PC-3 (cell line): ENCODE data around the gene MRPL41. TPM values are rescaled to one million over a fixed set of nuclear protein-coding genes. Genes with fewer than 3 reads are reported as not detected.

Experiments
- ATAC-seq: fragments of 200-7000 bp; cut with Tn5 transposase; 2 replicates; pipeline ENCODE4 v1.9.1; 2020; ENCODE audit warnings: mild to moderate bottlenecking, moderate library complexity
- BruUV-seq: library from RNA; stranded (reverse); fragments of 400-500 nt; replicated peaks from 2 replicates; lab custom pipeline; 2021; lab: Mats Ljungman, UMichigan
- CTCF ChIA-PET: fragments of 300-600 bp; sonication (Branson Sonifier 250); formaldehyde crosslinking; loops from one replicate; lab custom pipeline; 2022; ENCODE audit warnings: antibody characterized with exemption; lab: Charles Lee
- POLR2A ChIA-PET: fragments of 300-600 bp; sonication (Branson Sonifier 250); formaldehyde crosslinking; loops from one replicate; lab custom pipeline; 2022; ENCODE audit warnings: antibody characterized with exemption; ENCODE audit not compliant: unreplicated experiment; lab: Charles Lee
- DNase-seq: peaks from one replicate; pipeline ENCODE4 v3.0.0-alpha.2; 2015
- H2AFZ ChIP-seq: fragments of 300-600 bp; sonication (generic); 2 replicates; pipeline ENCODE4 v1.6.0; 2016; ENCODE audit warnings: antibody characterized with exemption, low read length
- H3F3A ChIP-seq: fragments of 300-600 bp; sonication (generic); one replicate; pipeline ENCODE4 v1.6.0; 2017; ENCODE audit warnings: antibody characterized with exemption, low read length, control low read depth, mild to moderate bottlenecking; ENCODE audit not compliant: unreplicated experiment
- H3K27ac ChIP-seq: fragments of 300-600 bp; sonication (generic); 2 replicates; pipeline ENCODE4 v1.5.1; 2016; ENCODE audit warnings: mild to moderate bottlenecking, low read length
- H3K27me3 ChIP-seq: fragments of 300-600 bp; sonication (generic); 2 replicates; pipeline ENCODE4 v1.6.1; 2016; ENCODE audit warnings: low read length, mixed read lengths
- H3K36me3 ChIP-seq: fragments of 300-600 bp; sonication (generic); 2 replicates; pipeline ENCODE4 v1.6.1; 2016; ENCODE audit warnings: low read depth, mixed run types, low read length, mixed read lengths
- H3K4me1 ChIP-seq: fragments of 300-600 bp; sonication (generic); 2 replicates; pipeline ENCODE4 v1.5.1; 2016; ENCODE audit warnings: low read length; ENCODE audit not compliant: insufficient read depth
- H3K4me2 ChIP-seq: fragments of 300-600 bp; sonication (generic); 2 replicates; pipeline ENCODE4 v1.6.0; 2016; ENCODE audit warnings: low read length
- H3K4me3 ChIP-seq: fragments of 300-600 bp; sonication (generic); 2 replicates; pipeline ENCODE4 v1.5.1; 2016; ENCODE audit warnings: mild to moderate bottlenecking, low read length, mixed read lengths
- H3K79me2 ChIP-seq: fragments of 300-600 bp; sonication (generic); 2 replicates; pipeline ENCODE4 v1.6.1; 2017; ENCODE audit warnings: low read length, mixed read lengths
- H3K9ac ChIP-seq: fragments of 300-600 bp; sonication (generic); 2 replicates; pipeline ENCODE4 v1.6.0; 2016; ENCODE audit warnings: mild to moderate bottlenecking, low read length
- H3K9me2 ChIP-seq: fragments of 300-600 bp; sonication (generic); replicated peaks from 2 replicates; pipeline ENCODE4 v1.6.1; 2016; ENCODE audit warnings: mixed run types, low read length, mixed read lengths
- H3K9me3 ChIP-seq: fragments of 300-600 bp; sonication (generic); 2 replicates; pipeline ENCODE4 v1.6.1; 2016; ENCODE audit warnings: low read length, mixed read lengths
- H4K20me1 ChIP-seq: fragments of 300-600 bp; sonication (generic); 2 replicates; pipeline ENCODE4 v1.6.1; 2016; ENCODE audit warnings: low read length, mixed read lengths
- EZH2 ChIP-seq: fragments of 300-600 bp; sonication (generic); IDR thresholded peaks from one replicate; pipeline ENCODE4 v1.6.1; 2017; ENCODE audit warnings: antibody characterized with exemption, mild to moderate bottlenecking, low read length; ENCODE audit not compliant: unreplicated experiment
- EZH2phosphoT487 ChIP-seq: fragments of 300-600 bp; sonication (generic); IDR thresholded peaks from 2 replicates; pipeline ENCODE4 v1.6.1; 2018; ENCODE audit warnings: mild to moderate bottlenecking, antibody characterized with exemption, low read length, borderline replicate concordance
- intact Hi-C: fragments of 100-400 bp; cut with micrococcal nuclease; formaldehyde crosslinking; loops from 2 replicates; pipeline ENCODE4 v1.9.0; 2023
- total RNA-seq: library from RNA; depleted of rRNA; stranded (reverse); fragments of >200 nt; gene quantifications from 2 replicates; pipeline ENCODE4 v1.2.3, GENCODE V29; 2014
- TF ChIP-seq, protein P1 (sequence below): fragments of 300-600 bp; sonication (generic); conservative IDR thresholded peaks from 2 replicates; pipeline ENCODE4 v1.5.1; 2017; ENCODE audit warnings: antibody characterized with exemption, low read depth, mild to moderate bottlenecking, low read length

The MRPL41 gene
- total RNA-seq, 1 experiment from 2014 or later, result 159 TPM

DNA sequence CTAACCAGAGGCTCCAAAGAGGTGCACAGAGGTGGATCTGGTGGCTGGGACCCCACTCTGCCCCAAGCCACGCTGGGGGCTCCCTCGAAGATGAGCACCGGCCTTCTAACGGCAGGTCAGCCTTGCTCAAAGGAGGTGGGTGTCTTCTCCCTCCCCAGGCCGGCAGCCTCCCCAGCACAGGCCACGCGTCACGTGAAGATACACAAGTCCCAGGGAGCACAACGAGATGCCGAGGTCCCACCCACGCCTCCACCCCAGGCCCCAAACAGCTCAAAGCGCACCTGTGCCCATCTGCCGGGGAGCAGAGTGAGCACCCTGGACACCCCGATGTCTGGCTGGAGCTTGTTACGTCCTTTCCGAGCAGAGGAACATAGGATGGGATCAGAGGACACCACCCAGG is 13.6 kb upstream of the MRPL41 start:
- Histone ChIP-seq H3K79me2 (no peaks in the 10 kb centered on the region), H3K9me3 (no peaks in the 10 kb centered on the region), H3K36me3 (no peaks in the 10 kb centered on the region), H3K4me3 (no peak overlapping the region), H3K9ac (no peak overlapping the region), H3F3A (no peaks in the 10 kb centered on the region), H3K9me2 (no peaks in the 10 kb centered on the region), H3K4me2 (no peak overlapping the region), H3K27ac (no peak overlapping the region), H3K4me1 (peaks cover 7% of the 10 kb centered on the region), H3K27me3 (no peaks in the 10 kb centered on the region), H4K20me1 (no peaks in the 10 kb centered on the region), H2AFZ (no peak overlapping the region)
- POLR2A ChIA-PET, result no interaction called here
- TF ChIP-seq EZH2, result no peak
- TF ChIP-seq, protein P1, sequence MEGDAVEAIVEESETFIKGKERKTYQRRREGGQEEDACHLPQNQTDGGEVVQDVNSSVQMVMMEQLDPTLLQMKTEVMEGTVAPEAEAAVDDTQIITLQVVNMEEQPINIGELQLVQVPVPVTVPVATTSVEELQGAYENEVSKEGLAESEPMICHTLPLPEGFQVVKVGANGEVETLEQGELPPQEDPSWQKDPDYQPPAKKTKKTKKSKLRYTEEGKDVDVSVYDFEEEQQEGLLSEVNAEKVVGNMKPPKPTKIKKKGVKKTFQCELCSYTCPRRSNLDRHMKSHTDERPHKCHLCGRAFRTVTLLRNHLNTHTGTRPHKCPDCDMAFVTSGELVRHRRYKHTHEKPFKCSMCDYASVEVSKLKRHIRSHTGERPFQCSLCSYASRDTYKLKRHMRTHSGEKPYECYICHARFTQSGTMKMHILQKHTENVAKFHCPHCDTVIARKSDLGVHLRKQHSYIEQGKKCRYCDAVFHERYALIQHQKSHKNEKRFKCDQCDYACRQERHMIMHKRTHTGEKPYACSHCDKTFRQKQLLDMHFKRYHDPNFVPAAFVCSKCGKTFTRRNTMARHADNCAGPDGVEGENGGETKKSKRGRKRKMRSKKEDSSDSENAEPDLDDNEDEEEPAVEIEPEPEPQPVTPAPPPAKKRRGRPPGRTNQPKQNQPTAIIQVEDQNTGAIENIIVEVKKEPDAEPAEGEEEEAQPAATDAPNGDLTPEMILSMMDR, result no peak
- TF ChIP-seq EZH2phosphoT487, result no peak
- CTCF ChIA-PET, result no interaction called here
- intact Hi-C loops, result no loop called here
- no peak for ATAC-seq
- DNase-seq, result no peak
- BruUV-seq, result no TSS peak

DNA sequence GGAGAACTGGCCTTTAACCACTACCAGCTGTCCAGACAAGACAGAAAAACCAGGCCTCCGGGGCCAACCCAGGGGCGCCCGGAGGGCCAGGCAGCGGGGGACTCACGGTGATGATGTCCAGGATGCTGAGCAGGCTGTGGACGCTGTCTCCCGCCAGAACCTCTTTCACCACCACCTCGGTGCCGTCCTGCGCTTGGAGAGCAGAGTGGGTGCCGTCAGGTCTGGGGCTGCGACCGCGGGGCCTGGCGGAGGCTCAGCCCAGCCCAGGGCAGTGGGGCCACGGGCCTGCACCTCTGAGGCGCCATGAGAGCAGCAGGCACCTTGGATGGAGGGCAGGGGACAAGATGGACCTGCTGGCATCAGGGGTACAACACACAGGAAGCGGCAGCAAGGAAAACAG is 11.1 kb upstream of the MRPL41 start:
- TF ChIP-seq, protein P1, result no peak
- TF ChIP-seq EZH2phosphoT487 (no peak), EZH2 (no peak)
- no peaks in the 10 kb centered on the region for H3F3A ChIP-seq
- H3K4me1 ChIP-seq, result no peaks in the 10 kb centered on the region
- BruUV-seq, result no TSS peak
- no peaks in the 10 kb centered on the region for H3K36me3 ChIP-seq
- DNase-seq, result no peak
- intact Hi-C loops, result no loop called here
- no peak overlapping the region for H3K9ac ChIP-seq
- H2AFZ ChIP-seq, result no peak overlapping the region
- no peaks in the 10 kb centered on the region for H3K9me3 ChIP-seq
- no peak for ATAC-seq
- CTCF ChIA-PET, result no interaction called here
- H3K4me3 ChIP-seq, result no peak overlapping the region
- H4K20me1 ChIP-seq, result no peaks in the 10 kb centered on the region
- H3K79me2 ChIP-seq, result no peaks in the 10 kb centered on the region
- POLR2A ChIA-PET, result no interaction called here
- H3K27me3 ChIP-seq, result no peaks in the 10 kb centered on the region
- H3K27ac ChIP-seq, result no peak overlapping the region
- H3K4me2 ChIP-seq, result no peak overlapping the region
- no peaks in the 10 kb centered on the region for H3K9me2 ChIP-seq

DNA sequence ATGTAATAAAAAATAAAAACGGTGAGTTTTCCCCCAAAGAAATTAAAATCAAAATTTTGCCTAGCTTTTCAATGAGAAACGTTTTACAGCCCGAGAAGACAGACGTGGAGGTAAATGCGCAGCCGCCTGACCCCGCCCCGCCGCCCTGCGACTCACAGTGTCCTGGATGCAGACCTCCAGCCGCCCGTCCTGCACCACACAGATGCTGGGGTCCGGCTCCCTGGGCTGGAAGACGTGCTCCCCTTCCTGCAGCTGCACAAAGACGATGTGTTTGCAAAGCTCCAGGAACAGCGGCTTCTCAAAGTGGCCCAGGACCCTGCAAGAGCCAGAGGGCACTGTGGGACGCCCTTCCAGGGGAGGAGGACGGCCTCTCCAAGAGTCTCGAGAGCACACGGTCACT is 9.2 kb upstream of the MRPL41 start:
- Histone ChIP-seq H3K9me3 (no peaks in the 10 kb centered on the region), H3K79me2 (no peaks in the 10 kb centered on the region), H2AFZ (no peak overlapping the region), H3K9ac (no peak overlapping the region), H4K20me1 (no peaks in the 10 kb centered on the region), H3K27ac (no peak overlapping the region), H3K36me3 (no peaks in the 10 kb centered on the region), H3K4me3 (no peak overlapping the region), H3K4me2 (no peak overlapping the region), H3F3A (no peaks in the 10 kb centered on the region), H3K27me3 (no peaks in the 10 kb centered on the region), H3K4me1 (no peaks in the 10 kb centered on the region), H3K9me2 (no peaks in the 10 kb centered on the region)
- BruUV-seq, result no TSS peak
- ATAC-seq (no peak), DNase-seq (no peak)
- TF ChIP-seq EZH2phosphoT487 (no peak), EZH2 (no peak)
- TF ChIP-seq, protein P1, result no peak
- ChIA-PET CTCF (no interaction called here), POLR2A (no interaction called here)
- intact Hi-C loops, result no loop called here
